ENCODE results near the gene ARHGAP24.

GRCh38 chr4:85580489-85580888 is 105.5 kb downstream of the ARHGAP24 start:
- TF ChIP-seq POLR2A (IDR thresholded peaks at IDR 0.05), result no peak
- TF ChIP-seq, protein P1, sequence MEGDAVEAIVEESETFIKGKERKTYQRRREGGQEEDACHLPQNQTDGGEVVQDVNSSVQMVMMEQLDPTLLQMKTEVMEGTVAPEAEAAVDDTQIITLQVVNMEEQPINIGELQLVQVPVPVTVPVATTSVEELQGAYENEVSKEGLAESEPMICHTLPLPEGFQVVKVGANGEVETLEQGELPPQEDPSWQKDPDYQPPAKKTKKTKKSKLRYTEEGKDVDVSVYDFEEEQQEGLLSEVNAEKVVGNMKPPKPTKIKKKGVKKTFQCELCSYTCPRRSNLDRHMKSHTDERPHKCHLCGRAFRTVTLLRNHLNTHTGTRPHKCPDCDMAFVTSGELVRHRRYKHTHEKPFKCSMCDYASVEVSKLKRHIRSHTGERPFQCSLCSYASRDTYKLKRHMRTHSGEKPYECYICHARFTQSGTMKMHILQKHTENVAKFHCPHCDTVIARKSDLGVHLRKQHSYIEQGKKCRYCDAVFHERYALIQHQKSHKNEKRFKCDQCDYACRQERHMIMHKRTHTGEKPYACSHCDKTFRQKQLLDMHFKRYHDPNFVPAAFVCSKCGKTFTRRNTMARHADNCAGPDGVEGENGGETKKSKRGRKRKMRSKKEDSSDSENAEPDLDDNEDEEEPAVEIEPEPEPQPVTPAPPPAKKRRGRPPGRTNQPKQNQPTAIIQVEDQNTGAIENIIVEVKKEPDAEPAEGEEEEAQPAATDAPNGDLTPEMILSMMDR (IDR thresholded peaks at IDR 0.05), result no peak
